ENCODE measurements around the gene MAP3K7CL. TPM values are rescaled to one million over a fixed set of nuclear protein-coding genes. Genes with fewer than 3 reads are reported as not detected.
"Not testable (repeated sequence)": the region's sequence is repeated elsewhere in the genome, so short reads cannot be mapped to it uniquely, and the experiment has no call there.

Gene MAP3K7CL
- polyA plus RNA-seq, 1 donor from 2014 or later = 68.6 TPM

DNA sequence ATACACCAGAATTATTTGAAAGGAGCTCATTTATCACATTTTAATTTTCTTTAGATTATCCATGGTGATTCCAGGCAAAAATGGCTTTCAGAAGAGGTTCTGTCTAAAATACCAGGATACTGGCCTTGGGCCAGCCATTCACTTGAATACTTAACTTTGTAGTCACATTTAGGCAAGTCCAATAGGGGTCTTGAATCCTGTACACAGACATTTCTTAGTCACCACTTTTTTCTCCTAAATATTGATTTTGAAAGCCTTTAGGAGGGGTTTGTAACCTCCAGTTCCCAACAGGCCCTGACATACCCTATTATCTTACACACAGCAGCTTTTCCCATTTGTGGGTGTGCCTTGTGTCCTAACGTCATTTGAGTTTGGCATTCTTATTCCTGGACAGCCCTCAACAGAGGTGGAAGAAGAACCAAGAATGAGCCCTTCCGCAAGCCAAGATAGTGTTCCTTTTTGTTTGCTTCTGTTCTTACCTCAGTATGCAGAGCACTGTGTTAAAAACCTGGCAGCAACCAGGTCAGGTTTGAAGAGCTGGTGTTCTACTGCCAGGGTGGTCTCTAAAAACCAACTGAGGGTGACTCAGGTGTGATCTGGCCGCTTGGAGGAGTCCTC is 19.5 kb downstream of the MAP3K7CL start:
- Mint-ChIP-seq H3K9me3 (no peaks in the 10 kb centered on the region), H3K4me1 (no peaks in the 10 kb centered on the region), H3K27ac (no peak overlapping the region), H3K4me3 (no peak overlapping the region), H3K27me3 (no peaks in the 10 kb centered on the region), H3K36me3 (peaks cover 6% of the 10 kb centered on the region)

DNA sequence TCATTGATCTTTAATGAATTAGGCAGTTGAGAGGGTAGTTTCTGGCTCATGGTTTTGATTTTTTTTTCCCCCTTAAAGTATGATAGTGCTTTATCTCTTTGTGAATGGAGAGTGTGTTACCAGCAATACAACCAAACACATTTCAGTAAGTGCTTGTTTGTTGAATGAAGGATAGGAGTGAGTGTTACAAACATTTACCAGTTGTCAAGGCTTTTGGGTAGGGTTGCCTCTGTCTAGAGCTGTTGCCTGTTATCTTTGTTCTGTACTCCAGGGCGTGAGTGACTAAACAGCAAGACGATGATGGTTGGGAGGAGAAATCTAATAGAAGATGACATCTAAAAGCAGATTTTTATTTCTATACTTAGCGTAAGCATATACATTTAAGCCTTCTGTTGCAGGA is 21.5 kb downstream of the MAP3K7CL start:
- Mint-ChIP-seq H3K4me3 (no peak overlapping the region), H3K27me3 (no peaks in the 10 kb centered on the region), H3K27ac (no peak overlapping the region), H3K4me1 (no peaks in the 10 kb centered on the region), H3K36me3 (peaks cover 8% of the 10 kb centered on the region), H3K9me3 (no peaks in the 10 kb centered on the region)

DNA sequence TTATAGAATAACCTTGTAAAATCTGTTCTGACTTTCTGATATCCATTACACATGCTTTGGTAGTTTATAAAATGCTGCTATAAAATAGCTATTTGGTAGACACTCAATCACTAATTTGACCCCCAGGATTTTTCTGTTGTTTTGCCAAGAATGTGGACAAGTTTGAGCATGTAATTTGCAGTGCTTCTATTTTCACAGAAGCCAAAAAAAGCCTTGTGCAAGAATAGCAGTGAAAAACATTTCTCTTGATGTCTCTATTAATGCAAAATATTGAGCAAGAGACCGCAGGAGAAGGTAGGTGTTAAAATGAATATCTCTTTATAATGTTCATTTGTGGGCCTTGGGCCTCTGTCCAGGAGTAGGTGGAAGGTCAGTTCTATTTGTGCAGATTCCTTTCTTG is 22.5 kb downstream of the MAP3K7CL start:
- Mint-ChIP-seq H3K36me3 (peaks cover 8% of the 10 kb centered on the region), H3K9me3 (no peaks in the 10 kb centered on the region), H3K4me3 (no peak overlapping the region), H3K4me1 (no peaks in the 10 kb centered on the region), H3K27me3 (no peaks in the 10 kb centered on the region), H3K27ac (no peak overlapping the region)

DNA sequence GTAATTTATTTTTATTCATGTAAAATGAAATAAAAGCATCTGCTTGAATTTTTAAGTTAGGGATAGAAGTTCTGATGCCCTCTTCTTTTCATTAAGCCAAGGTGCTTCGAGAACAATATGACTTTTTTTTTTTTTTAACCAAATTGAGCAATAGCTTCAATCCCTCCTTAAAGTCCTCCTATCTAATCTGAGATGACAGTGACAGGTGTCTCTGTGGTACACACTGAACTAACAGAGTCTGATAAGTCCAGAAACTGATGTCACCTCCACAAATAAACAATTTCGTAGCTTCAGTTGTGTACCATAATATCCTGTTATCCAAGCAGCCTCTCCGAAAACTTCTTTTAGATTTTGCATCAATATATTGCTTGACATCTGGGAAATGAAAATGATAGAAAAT is 23.8 kb downstream of the MAP3K7CL start:
- Mint-ChIP-seq H3K36me3 (peaks cover 8% of the 10 kb centered on the region), H3K27ac (no peak overlapping the region), H3K27me3 (no peaks in the 10 kb centered on the region), H3K4me3 (no peak overlapping the region), H3K9me3 (no peaks in the 10 kb centered on the region), H3K4me1 (no peaks in the 10 kb centered on the region)

DNA sequence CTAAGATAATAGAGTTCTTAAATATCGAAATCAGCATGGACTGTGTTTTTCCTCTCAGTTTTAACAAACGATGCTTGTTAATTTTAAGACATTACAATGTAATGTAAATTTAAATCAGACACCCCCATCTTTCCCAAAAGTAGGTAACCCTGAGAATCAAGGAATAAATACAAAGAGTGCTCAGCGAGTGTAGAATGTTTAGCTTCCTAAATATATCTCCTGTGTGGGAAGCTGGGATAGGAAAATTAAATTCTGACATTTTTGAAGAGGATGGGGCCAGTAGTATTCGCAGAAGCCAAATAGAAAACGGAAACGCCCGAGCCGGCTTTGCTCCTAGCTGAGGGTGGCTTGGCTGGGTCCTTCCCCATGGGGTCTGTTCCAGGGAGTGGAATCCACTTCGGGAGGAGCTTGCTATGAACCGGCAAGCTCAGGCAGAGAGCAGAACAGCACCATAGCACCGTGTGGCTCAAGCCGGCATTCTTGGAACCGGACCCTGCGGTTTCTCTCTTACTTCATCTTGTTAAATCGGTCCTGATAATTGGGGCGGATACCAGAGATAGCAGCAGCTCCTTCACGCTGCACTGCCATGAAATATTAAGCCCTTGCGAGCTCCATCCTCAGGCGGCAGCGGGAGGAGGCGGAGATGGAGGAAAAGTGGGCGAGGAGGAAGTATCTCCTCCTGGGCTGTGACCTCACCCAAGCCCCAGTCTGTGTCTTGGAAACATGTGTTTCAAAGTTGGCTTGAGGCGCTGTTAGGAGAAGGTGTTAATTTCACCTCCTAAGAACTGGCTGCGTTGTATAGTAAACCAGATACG is 24.9 kb downstream of the MAP3K7CL start:
- H3K27ac Mint-ChIP-seq = no peak overlapping the region

DNA sequence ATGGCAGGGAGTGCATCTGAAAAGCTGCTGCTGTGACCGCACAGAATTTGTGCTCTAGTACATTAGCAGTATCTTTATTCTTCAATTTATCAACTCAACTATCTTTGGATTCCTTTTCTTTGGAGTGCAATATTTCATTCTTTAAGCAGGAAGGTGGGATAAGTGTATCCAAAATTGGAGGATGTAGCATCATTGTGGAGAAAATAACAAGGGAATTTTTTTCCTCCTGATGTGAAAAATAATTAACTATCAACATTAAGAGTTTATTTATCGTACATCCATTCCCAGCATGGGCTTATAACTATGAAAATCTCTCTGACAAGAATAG is 25.5 kb downstream of the MAP3K7CL start:
- Mint-ChIP-seq H3K4me1 (no peaks in the 10 kb centered on the region), H3K4me3 (no peak overlapping the region), H3K27ac (no peak overlapping the region), H3K9me3 (no peaks in the 10 kb centered on the region), H3K27me3 (no peaks in the 10 kb centered on the region), H3K36me3 (peaks cover 10% of the 10 kb centered on the region)

More for the DNA sequence above, 24.9 kb downstream of the MAP3K7CL start:
- Mint-ChIP-seq H3K4me1 (no peaks in the 10 kb centered on the region), H3K27me3 (no peaks in the 10 kb centered on the region), H3K4me3 (peak overlapping the region in 3 of 4 donors; percentile 33 to 53 (median 49)), H3K9me3 (no peaks in the 10 kb centered on the region), H3K36me3 (peaks cover 11% of the 10 kb centered on the region)

DNA sequence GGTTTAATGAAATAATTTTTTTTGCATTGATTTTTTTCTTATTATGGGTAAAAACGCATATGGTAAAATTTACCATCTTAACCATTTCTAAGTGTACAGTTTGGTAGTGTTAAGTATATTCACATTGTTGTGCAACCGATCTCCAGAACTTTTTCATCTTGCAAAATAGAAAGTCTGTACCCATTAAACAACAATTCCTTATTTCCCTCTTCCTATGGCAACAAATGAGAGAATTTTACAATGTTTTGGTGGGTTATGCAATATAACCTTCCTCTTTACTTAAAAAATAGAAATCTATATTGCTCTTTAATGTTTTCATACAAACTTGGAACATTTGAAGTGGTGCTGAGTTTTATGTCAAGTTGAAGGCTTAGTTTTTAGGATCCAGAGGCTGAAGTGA is 26.6 kb downstream of the MAP3K7CL start:
- H3K36me3 Mint-ChIP-seq = peaks cover 8% of the 10 kb centered on the region
- no peak overlapping the region for H3K4me3 Mint-ChIP-seq
- no peaks in the 10 kb centered on the region for H3K27me3 Mint-ChIP-seq

DNA sequence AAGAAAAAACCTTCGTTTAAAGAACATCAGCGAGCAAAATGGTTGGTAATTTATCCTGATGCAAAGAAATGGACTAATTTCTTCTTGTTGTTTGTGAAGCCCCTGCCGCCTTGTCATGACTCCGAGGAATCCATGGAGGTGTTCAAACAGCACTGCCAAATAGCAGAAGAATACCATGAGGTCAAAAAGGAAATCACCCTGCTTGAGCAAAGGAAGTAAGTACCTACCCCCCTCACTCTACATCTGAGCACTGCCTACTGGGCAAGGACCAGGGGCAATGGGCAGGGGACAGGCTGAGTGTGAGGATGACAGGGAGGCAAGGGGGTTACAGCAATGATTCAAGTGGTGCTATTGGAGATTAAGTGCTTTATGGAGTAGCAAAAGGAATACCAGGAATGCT is 29.4 kb downstream of the MAP3K7CL start:
- Mint-ChIP-seq H3K4me1 (peaks cover 0 to 3% (median 0%) of the 10 kb centered on the region in 3 donors), H3K27ac (peak overlapping the region in 1 of 3 donors; percentile 53), H3K36me3 (peaks cover 4% of the 10 kb centered on the region), H3K27me3 (no peaks in the 10 kb centered on the region), H3K9me3 (no peaks in the 10 kb centered on the region), H3K4me3 (no peak overlapping the region)

More for the DNA sequence above, 26.6 kb downstream of the MAP3K7CL start:
- Mint-ChIP-seq H3K4me1 (no peaks in the 10 kb centered on the region), H3K9me3 (no peaks in the 10 kb centered on the region), H3K27ac (no peak overlapping the region)

DNA sequence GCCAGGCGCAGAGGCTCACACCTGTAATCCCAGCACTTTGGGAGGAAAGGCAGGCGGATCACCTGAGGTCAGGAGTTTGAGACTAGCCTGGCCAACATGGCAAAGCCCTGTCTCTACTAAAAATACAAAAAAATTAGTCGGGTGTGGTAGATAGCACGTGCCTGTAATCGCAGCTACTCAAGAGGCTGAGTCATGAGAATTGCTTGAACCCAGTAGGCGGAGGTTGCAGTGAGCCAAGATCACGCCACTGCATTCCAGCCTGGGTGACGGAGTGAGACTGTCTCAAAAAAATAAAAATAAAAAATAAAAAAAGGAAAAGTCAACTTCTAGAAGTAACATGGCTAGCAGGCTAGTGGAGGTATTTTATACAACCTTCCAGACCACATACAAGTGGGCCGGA is 32.4 kb downstream of the MAP3K7CL start:
- not testable (repeated sequence) for H3K27ac Mint-ChIP-seq

DNA sequence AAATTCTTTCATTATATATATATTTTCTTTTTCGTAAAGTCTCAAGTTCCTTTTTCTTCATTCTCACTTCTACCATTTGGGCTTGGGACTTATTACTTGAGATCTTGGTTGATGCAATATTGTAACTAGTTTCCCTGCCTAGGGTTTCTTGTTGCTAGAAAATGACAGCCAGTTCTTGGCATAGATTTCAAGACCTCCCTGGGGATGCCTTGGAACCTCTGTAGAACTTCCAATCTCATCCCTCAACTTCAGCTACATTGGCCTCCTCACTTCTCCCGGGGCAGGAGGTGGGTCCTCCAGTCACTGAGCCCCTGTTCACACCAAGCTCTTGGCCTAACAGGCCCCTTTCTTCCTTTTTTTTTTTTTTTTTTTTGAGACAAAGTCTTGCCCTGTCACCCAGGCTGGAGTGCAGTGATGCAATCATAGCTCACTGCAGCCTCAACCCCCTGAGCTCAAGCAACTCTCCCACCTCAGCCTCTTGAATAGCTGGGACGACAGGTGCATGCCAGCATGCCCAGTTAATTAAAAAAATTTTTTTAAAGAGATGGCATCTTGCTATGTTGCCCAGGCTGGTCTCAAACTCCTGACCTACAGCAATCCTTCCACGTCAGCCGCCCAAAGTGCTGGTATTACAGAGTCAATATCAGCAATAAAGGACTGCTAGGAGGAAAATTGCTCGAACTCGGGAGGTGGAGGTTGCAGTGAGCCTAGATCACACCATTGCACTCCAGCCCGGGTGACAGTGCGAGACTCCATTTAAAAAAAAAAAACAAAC is 33.1 kb downstream of the MAP3K7CL start:
- no peak overlapping the region for H3K27ac Mint-ChIP-seq

More for the DNA sequence above, 32.4 kb downstream of the MAP3K7CL start:
- not testable (repeated sequence) for H3K27me3 Mint-ChIP-seq, H3K4me3 Mint-ChIP-seq, H3K9me3 Mint-ChIP-seq, H3K36me3 Mint-ChIP-seq, H3K4me1 Mint-ChIP-seq

DNA sequence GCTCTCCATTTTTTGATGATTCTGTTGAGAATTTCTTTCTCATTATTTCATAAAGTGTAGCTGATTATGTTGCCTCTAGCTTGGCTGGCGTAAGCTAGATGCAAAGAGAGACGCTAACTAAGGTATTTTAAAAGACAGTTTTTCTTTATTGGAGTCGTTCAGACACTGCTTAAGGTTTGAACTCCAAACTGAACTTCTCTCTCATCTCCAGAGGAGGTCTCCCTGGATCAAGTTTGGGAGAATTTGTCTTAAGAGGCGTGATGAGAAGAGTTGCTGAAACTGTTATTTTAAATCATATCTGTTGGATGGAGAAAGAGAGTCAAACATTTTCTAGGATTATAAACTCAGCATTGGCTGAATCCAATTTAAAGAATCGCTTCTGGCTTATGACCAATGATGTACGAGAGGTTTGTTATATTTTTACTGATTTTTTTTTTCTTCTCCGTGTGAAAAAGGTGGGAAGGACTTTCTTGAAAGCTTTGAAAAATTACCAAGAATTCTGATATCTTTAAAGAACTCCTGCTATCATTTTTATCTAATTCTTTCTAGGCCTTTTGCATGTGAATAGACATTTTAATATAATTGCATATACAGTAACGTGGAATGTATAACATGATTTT is 34.0 kb downstream of the MAP3K7CL start:
- Mint-ChIP-seq H3K36me3 (peaks cover 4% of the 10 kb centered on the region), H3K4me1 (peaks cover 0 to 3% (median 3%) of the 10 kb centered on the region in 3 donors), H3K27ac (no peak overlapping the region), H3K9me3 (no peaks in the 10 kb centered on the region), H3K4me3 (no peak overlapping the region), H3K27me3 (no peaks in the 10 kb centered on the region)

More for the DNA sequence above, 33.1 kb downstream of the MAP3K7CL start:
- Mint-ChIP-seq H3K36me3 (peaks cover 4% of the 10 kb centered on the region), H3K9me3 (no peaks in the 10 kb centered on the region), H3K4me1 (peaks cover 0 to 3% (median 0%) of the 10 kb centered on the region in 3 donors), H3K4me3 (no peak overlapping the region), H3K27me3 (no peaks in the 10 kb centered on the region)

DNA sequence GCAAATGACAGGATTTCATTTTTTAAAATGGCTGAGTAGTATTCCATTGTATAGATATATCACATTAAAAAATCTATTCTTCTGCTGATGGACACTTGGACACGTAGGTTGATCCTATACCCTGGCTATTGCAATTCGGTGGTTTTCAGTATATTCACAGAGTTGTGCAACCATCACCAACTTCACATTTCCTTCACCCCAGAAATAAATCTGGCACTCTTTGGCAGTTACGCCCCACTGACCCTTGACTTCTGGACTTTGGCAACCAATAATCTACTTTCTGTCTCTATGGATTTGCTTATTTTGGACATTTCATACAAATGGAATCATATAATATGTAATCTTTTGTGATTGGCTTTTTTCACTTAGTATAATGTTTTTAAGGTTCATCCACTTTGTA is 35.9 kb downstream of the MAP3K7CL start:
- H3K4me1 Mint-ChIP-seq = peaks cover 6 to 18% (median 11%) of the 10 kb centered on the region in 3 donors
- no peaks in the 10 kb centered on the region for H3K9me3 Mint-ChIP-seq
- H3K4me3 Mint-ChIP-seq = no peak overlapping the region
- no peaks in the 10 kb centered on the region for H3K27me3 Mint-ChIP-seq
- H3K27ac Mint-ChIP-seq = no peak overlapping the region
- H3K36me3 Mint-ChIP-seq = peaks cover 2% of the 10 kb centered on the region

DNA sequence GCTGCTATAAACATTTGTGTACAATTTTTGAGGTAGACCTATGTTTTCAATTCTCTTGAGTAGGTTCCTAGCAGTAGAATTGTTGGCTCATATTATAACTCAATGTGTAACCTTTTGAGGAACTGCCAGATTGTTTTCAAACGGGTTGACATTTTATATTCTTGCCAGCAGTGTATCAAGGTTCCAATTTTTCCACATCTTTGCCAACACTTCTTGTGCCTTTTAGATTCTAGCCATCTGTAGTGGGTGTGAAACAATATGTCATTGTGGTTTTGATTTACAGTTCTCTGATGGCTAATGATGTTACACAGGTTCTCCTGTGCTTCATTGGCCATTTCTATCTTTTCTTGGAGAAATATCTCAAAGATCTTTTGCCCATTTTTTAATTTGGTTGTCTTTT is 36.4 kb downstream of the MAP3K7CL start:
- peaks cover 3% of the 10 kb centered on the region for H3K36me3 Mint-ChIP-seq
- no peak overlapping the region for H3K27ac Mint-ChIP-seq
- peaks cover 9 to 18% (median 12%) of the 10 kb centered on the region in 3 donors for H3K4me1 Mint-ChIP-seq
- H3K4me3 Mint-ChIP-seq = no peak overlapping the region
- H3K27me3 Mint-ChIP-seq = no peaks in the 10 kb centered on the region
- no peaks in the 10 kb centered on the region for H3K9me3 Mint-ChIP-seq

DNA sequence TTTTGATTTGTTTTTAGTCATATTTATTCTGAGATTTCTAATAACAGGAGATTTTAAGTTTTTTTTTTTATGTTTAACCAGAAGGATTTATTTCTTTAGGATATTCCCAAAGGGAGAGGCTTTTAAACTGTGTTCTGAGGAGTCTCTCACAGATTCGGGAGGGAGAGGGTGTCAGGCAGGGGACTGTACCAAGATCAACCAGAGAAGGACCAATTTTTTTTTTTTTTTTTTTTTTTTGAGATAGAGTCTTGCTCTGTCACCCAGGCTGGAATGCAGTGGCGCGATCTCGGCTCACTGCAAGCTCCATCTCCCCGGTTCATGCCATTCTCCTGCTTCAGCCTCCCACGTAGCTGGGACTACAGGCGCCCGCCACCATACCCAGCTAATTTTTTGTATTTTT is 37.0 kb downstream of the MAP3K7CL start:
- H3K9me3 Mint-ChIP-seq, H3K27me3 Mint-ChIP-seq, H3K27ac Mint-ChIP-seq, H3K4me3 Mint-ChIP-seq, H3K36me3 Mint-ChIP-seq: not testable (repeated sequence)
- peaks cover 9 to 18% (median 12%) of the 10 kb centered on the region in 3 donors for H3K4me1 Mint-ChIP-seq

DNA sequence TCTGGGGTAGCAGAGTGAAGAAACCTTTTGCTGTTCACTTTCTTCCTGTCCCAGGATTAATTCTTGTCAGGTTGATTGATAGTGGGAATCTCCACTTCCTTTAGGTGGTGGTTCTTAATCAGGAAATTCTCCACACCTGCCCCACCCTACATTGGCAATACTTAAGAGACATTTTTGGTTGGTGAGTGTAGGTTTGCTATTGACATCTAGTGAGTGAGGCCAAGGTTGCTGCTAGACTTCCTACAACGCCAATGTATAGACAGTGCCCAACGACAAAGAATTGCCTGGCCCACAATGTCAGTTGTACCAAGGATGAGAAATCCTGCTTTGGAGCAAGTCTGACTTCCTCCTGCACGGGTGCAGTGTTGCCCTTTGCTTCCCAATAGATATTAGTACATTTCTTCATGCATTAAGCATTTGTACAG is 38.5 kb downstream of the MAP3K7CL start:
- H3K4me3 Mint-ChIP-seq = no peak overlapping the region
- H3K4me1 Mint-ChIP-seq = peaks cover 9 to 18% (median 12%) of the 10 kb centered on the region in 3 donors
- H3K27ac Mint-ChIP-seq = no peak overlapping the region
- H3K9me3 Mint-ChIP-seq = no peaks in the 10 kb centered on the region
- peaks cover 3% of the 10 kb centered on the region for H3K36me3 Mint-ChIP-seq
- no peaks in the 10 kb centered on the region for H3K27me3 Mint-ChIP-seq
